Sigmoid colon (tissue), 7 donors: Measurements from ENCODE around the gene SLCO1C1. TPM values are rescaled to one million over a fixed set of nuclear protein-coding genes. Genes with fewer than 3 reads are reported as not detected.
A peak's percentile ranks its signal among the peaks of the same experiment; 100 is the strongest.

Experiments used
- DNase-seq: peaks from one replicate; pipeline ENCODE4 v3.0.0-alpha.2; 2019
- H3K27ac ChIP-seq, 4 donors: fragments of 200-600 bp; sonication (generic); one replicate each; pipeline ENCODE4 v1.5.1; 2016 to 2019; ENCODE audit warnings: mild to moderate bottlenecking in 1 of 4
- H3K27me3 ChIP-seq, 3 donors: fragments of 200-600 bp; sonication (generic); one replicate each; pipeline ENCODE4 v1.5.1; 2019; ENCODE audit warnings: mild to moderate bottlenecking in 1 of 3
- H3K36me3 ChIP-seq, 4 donors: fragments of 200-600 bp; sonication (generic); one replicate each; pipeline ENCODE4 v1.5.1; 2016 to 2019
- H3K4me1 ChIP-seq, 4 donors: fragments of 200-600 bp; sonication (generic); one replicate each; pipeline ENCODE4 v1.5.1; 2017 to 2019
- H3K4me3 ChIP-seq, 4 donors: fragments of 200-600 bp; sonication (generic); one replicate each; pipeline ENCODE4 v1.5.1; 2017 to 2019; ENCODE audit warnings: mild to moderate bottlenecking in 2 of 4, moderate library complexity in 1 of 4
- H3K9me3 ChIP-seq, 4 donors: fragments of 200-600 bp in 3 of 4; sonication (generic) in 3 of 4; one replicate each; pipeline versions ENCODE4 v1.5.1 to v1.6.1; 2013 to 2019
- EP300 ChIP-seq, 4 donors: sonication (generic); formaldehyde crosslinking; IDR thresholded peaks; one replicate each; pipeline ENCODE4 v1.6.1; 2017; ENCODE audit warnings: antibody characterized with exemption in 4 of 4
- POLR2A ChIP-seq, 2 donors: fragments of 450-650 bp; IDR thresholded peaks; one replicate each; pipeline ENCODE4 v1.6.1; 2016; ENCODE audit warnings: antibody characterized with exemption in 2 of 2, mild to moderate bottlenecking in 2 of 2, moderate library complexity in 2 of 2
- POLR2AphosphoS5 ChIP-seq, 4 donors: sonication (generic); formaldehyde crosslinking; IDR thresholded peaks; one replicate each; pipeline ENCODE4 v1.6.1; 2017; ENCODE audit warnings: antibody characterized with exemption in 4 of 4
- WGBS, 2 donors: extraction: QIAGEN DNeasy Blood & Tissue Kit; methylation state at CpG; one replicate each; pipeline ENCODE4 v1.1.7; 2013; 5-methylcytosine and 5-hydroxymethylcytosine counted together
- intact Hi-C: fragments of 100-400 bp; cut with DNase I; formaldehyde crosslinking; loops from one replicate; pipeline ENCODE4 v1.15.1; 2023
- polyA plus RNA-seq, 3 donors: library from polyadenylated mRNA; stranded (reverse); fragments of 200-250 nt; gene quantifications; one replicate each; pipeline ENCODE4 v1.2.3, GENCODE V29; 2013
- total RNA-seq, 4 donors: library from RNA; depleted of rRNA; stranded (reverse); fragments of >200 nt; gene quantifications; one replicate each; pipeline ENCODE4 v1.1.0, GENCODE V29; 2016
- TF ChIP-seq, protein P1 (sequence below), 4 experiments: fragments of 450-650 bp in 3 of 4; fragments of 200-600 bp in 1 of 4; IDR thresholded peaks; one replicate each; pipeline ENCODE4 v1.5.1; 2016 to 2019; ENCODE audit warnings: antibody characterized with exemption in 4 of 4, mild to moderate bottlenecking in 3 of 4, moderate library complexity in 2 of 4
- donor health status: healthy with polysubstance abuse.
- donor health status: Bipolar disorder and iron deficiency.
- donor health status: healthy.

SLCO1C1 gene
- total and polyA plus RNA-seq, 7 donors, result 0.16 to 1.8 (median 0.41) TPM; not detected in 2

DNA sequence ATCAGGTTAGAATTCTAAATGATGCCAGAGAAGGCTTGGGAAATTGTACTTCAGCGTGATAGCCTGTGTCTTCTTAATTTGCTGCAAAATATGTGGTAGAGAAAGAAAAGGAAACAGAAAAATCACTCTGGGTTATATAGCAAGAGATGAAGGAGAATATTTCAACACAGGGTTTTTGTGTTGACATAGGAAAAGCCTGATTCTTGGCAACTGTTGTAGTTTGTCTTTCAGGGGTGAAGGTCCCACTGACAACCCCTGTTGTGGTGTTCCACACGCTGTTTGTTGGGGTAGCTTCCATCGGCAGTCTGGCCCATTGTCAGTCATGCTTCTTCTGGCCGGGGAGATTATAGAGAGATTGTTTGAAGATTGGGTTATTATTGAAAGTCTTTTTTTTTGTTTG lies 13.8 kb upstream of the SLCO1C1 start:
- no peak overlapping the region for H3K27ac ChIP-seq
- WGBS, 2 donors, result 86 to 91% methylated on average over 4 of the region's 4 CpGs
- H3K9me3 ChIP-seq, result no peaks in the 10 kb centered on the region
- H3K4me1 ChIP-seq, result no peaks in the 10 kb centered on the region
- no peaks in the 10 kb centered on the region for H3K27me3 ChIP-seq
- no peak overlapping the region for H3K4me3 ChIP-seq
- no peak for DNase-seq
- intact Hi-C loops, result no loop called here
- no peak for TF ChIP-seq POLR2A (IDR thresholded peaks at IDR 0.05)
- no peak for TF ChIP-seq POLR2AphosphoS5 (IDR thresholded peaks at IDR 0.05)
- TF ChIP-seq, protein P1, sequence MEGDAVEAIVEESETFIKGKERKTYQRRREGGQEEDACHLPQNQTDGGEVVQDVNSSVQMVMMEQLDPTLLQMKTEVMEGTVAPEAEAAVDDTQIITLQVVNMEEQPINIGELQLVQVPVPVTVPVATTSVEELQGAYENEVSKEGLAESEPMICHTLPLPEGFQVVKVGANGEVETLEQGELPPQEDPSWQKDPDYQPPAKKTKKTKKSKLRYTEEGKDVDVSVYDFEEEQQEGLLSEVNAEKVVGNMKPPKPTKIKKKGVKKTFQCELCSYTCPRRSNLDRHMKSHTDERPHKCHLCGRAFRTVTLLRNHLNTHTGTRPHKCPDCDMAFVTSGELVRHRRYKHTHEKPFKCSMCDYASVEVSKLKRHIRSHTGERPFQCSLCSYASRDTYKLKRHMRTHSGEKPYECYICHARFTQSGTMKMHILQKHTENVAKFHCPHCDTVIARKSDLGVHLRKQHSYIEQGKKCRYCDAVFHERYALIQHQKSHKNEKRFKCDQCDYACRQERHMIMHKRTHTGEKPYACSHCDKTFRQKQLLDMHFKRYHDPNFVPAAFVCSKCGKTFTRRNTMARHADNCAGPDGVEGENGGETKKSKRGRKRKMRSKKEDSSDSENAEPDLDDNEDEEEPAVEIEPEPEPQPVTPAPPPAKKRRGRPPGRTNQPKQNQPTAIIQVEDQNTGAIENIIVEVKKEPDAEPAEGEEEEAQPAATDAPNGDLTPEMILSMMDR (IDR thresholded peaks at IDR 0.05), result no peak
- no peak for TF ChIP-seq EP300 (IDR thresholded peaks at IDR 0.05)
- peaks cover 0 to 19% (median 13%) of the 10 kb centered on the region in 4 donors for H3K36me3 ChIP-seq

GRCh38 chr12:20696181-20696905 lies 1.2 kb downstream of the SLCO1C1 start:
- no peaks in the 10 kb centered on the region for H3K4me1 ChIP-seq
- no peaks in the 10 kb centered on the region for H3K9me3 ChIP-seq
- WGBS, 2 donors, result 75 to 85% methylated on average over 7 of the region's 7 CpGs
- peak; percentile 51 for DNase-seq
- no peaks in the 10 kb centered on the region for H3K36me3 ChIP-seq
- intact Hi-C loops, result no loop called here
- TF ChIP-seq EP300 (IDR thresholded peaks at IDR 0.05) (no peak), POLR2A (IDR thresholded peaks at IDR 0.05) (no peak), POLR2AphosphoS5 (IDR thresholded peaks at IDR 0.05) (no peak)
- TF ChIP-seq, protein P1 (IDR thresholded peaks at IDR 0.05), result no peak
- H3K4me3 ChIP-seq, result no peak overlapping the region
- H3K27me3 ChIP-seq, result no peaks in the 10 kb centered on the region
- H3K27ac ChIP-seq, result no peak overlapping the region

DNA sequence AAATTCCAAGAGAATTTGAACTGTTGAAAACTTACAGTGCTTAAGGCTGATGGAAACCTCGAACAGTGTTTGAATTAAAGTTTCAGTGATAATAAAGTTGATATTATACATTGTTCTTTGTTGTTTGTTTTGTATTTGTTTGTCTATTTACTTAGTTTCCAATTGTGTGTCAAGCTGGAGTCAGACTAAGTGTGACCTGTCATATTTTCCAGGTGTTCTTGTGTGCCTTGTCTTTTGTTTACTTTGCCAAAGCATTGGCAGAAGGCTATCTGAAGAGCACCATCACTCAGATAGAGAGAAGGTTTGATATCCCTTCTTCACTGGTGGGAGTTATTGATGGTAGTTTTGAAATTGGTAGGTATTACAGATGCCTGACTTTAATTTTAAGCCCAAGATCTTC lies 6.0 kb downstream of the SLCO1C1 start:
- intact Hi-C loops, result no loop called here
- 48 to 70% methylated on average over 1 of the region's 1 CpG for WGBS, 2 donors
- Histone ChIP-seq H3K4me1 (no peaks in the 10 kb centered on the region), H3K27ac (no peak overlapping the region), H3K9me3 (no peaks in the 10 kb centered on the region), H3K4me3 (no peak overlapping the region), H3K36me3 (no peaks in the 10 kb centered on the region), H3K27me3 (no peaks in the 10 kb centered on the region)
- no peak for DNase-seq
- TF ChIP-seq, protein P1 (IDR thresholded peaks at IDR 0.05), result no peak
- no peak for TF ChIP-seq POLR2A (IDR thresholded peaks at IDR 0.05)
- TF ChIP-seq POLR2AphosphoS5 (IDR thresholded peaks at IDR 0.05), result no peak
- no peak for TF ChIP-seq EP300 (IDR thresholded peaks at IDR 0.05)

GRCh38 chr12:20704860-20705259 lies 9.7 kb downstream of the SLCO1C1 start:
- Histone ChIP-seq H3K4me1 (no peaks in the 10 kb centered on the region), H3K27me3 (no peaks in the 10 kb centered on the region), H3K36me3 (no peaks in the 10 kb centered on the region), H3K27ac (no peak overlapping the region), H3K9me3 (no peaks in the 10 kb centered on the region), H3K4me3 (no peak overlapping the region)
- TF ChIP-seq, protein P1 (IDR thresholded peaks at IDR 0.05), result no peak
- TF ChIP-seq POLR2AphosphoS5 (IDR thresholded peaks at IDR 0.05) (no peak), POLR2A (IDR thresholded peaks at IDR 0.05) (no peak), EP300 (IDR thresholded peaks at IDR 0.05) (no peak)
- WGBS, 2 donors, result 62 to 64% methylated on average over 6 of the region's 6 CpGs
- no peak for DNase-seq
- intact Hi-C loops, result no loop called here

GRCh38 chr12:20711846-20712245 lies 16.7 kb downstream of the SLCO1C1 start:
- no peak for DNase-seq
- no peaks in the 10 kb centered on the region for H3K4me1 ChIP-seq
- H3K27ac ChIP-seq, result no peak overlapping the region
- H3K36me3 ChIP-seq, result no peaks in the 10 kb centered on the region
- no peaks in the 10 kb centered on the region for H3K9me3 ChIP-seq
- intact Hi-C loops, result no loop called here
- TF ChIP-seq EP300 (IDR thresholded peaks at IDR 0.05), result no peak
- TF ChIP-seq, protein P1 (IDR thresholded peaks at IDR 0.05), result no peak
- no peak for TF ChIP-seq POLR2AphosphoS5 (IDR thresholded peaks at IDR 0.05)
- TF ChIP-seq POLR2A (IDR thresholded peaks at IDR 0.05), result no peak
- WGBS, 2 donors, result 66 to 76% methylated on average over 3 of the region's 3 CpGs
- H3K4me3 ChIP-seq, result no peak overlapping the region
- H3K27me3 ChIP-seq, result no peaks in the 10 kb centered on the region
